ENCODE measurements around the gene RPN2.
"Not testable (repeated sequence)": the region's sequence is repeated elsewhere in the genome, so short reads cannot be mapped to it uniquely, and the experiment has no call there.

RPN2 gene

DNA sequence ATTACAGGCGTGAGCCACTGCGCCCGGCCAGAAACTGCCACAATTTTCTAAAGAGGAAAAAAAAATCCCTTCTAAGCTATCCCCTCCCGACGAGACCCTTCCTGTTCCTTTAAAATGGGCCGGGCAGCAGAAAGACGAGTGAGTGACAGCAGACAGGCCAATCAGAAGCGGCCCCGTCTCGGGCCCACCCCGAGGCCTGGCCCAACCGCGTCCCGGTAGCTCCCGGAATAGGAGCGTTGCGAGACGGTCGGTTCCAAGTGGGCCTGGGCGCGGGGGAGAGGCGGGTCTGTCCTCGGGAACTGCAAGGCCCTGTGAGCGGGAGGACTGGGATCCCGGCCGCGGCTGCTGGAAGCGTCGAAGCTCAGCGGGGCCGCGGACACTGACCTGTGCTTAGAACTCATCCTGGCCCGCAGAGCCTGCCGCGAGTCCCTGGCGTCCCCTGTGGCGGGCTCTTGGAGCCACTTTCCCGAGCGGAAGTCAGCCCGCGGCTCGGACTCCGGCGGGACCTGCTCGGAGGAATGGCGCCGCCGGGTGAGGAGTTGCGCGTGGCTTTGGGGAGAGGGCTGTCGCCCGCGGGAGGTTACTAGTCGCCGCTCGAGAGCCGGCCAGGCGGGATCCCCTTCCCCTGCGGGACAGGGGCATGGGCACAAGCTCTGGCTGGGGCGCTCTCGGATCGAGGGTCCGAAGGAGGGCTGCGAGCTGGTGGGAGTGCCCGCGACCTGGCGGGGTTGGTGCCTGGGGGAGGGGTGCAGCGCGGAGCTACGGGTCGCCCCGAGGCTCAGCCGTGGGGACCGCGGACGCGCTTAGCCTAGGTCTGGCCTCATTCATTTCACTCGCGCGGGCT, at the start of gene RPN2, which contains the start of gene MROH8:
TSS of gene RPN2 (plus strand) at position 492 of the 844 bp plus-strand sequence. CDS start at position 519, 27 bp downstream.
TSS of gene MROH8 (minus strand) at position 710 of the 844 bp plus-strand sequence.
- no peaks in the 10 kb centered on the region for H3K9me3 ChIP-seq (ENCODE audit: control insufficient read depth, insufficient read depth, low read length)
- H3K4me3 ChIP-seq (ENCODE audit: low read depth, low read length) = peak within 1 kb of the TSS; percentile 75
- H3K27ac ChIP-seq (ENCODE audit: low read depth, low read length) = peak within 1 kb of the TSS; percentile 95
- peak within 1 kb of the TSS; percentile 99 for H3K9ac ChIP-seq (ENCODE audit: low read depth, low read length)
- H3K36me3 ChIP-seq (ENCODE audit: control insufficient read depth, insufficient read depth, low read length) = peaks cover 12% of the 10 kb centered on the region
- H3K4me1 ChIP-seq (ENCODE audit: control insufficient read depth, insufficient read depth, low read length) = peaks cover 7% of the 10 kb centered on the region; the same call in 1 of the 2 replicates
- H3K27me3 ChIP-seq (ENCODE audit: control insufficient read depth, insufficient read depth, low read length) = no peaks in the 10 kb centered on the region

DNA sequence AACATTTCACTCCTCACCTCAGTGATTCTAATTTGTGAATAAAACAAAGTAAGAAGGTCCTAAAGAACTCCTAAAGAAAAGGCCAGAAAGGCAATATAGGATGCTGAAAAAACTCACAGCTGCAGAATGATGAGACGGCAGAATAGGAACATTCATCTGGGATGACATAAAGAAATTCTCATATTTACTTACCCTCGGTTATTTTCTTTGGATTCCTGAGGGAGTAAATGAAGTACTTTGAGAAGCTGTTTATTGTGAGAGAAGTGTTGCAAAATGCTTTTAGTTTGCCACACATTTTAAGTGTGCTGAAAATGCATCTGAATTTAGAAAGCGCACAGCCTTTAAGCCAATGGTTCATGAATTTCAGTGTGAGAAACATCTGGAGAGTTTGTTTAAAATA, 47.6 kb upstream of the RPN2 start:
- Histone ChIP-seq H3K9me3 (ENCODE audit: control insufficient read depth, insufficient read depth, low read length) (no peaks in the 10 kb centered on the region), H3K4me1 (ENCODE audit: control insufficient read depth, insufficient read depth, low read length) (no peaks in the 10 kb centered on the region), H3K27ac (ENCODE audit: low read depth, low read length) (no peak overlapping the region), H3K4me3 (ENCODE audit: low read depth, low read length) (no peak overlapping the region), H3K36me3 (ENCODE audit: control insufficient read depth, insufficient read depth, low read length) (no peaks in the 10 kb centered on the region), H3K9ac (ENCODE audit: low read depth, low read length) (no peak overlapping the region), H3K27me3 (ENCODE audit: control insufficient read depth, insufficient read depth, low read length) (no peaks in the 10 kb centered on the region)

DNA sequence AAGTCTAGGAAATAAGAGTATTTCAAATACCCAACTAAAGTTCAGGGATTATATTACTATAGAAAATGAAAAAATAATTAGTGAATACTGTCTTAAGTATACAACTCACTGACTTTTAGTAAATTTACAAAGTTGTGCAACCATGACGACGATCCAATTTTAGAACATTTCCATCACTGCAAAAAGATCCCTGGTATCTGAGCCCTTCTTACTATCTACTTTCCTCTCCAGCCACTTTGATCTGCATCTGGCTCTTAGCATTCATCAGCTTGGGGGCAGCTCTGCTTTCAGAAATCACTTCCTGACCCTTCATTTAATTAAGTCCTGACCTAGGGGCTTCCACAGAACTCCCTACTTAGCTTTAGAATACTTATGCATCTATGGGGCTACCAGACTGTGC, 45.2 kb upstream of the RPN2 start:
- no peak overlapping the region for H3K4me3 ChIP-seq (ENCODE audit: low read depth, low read length)
- no peaks in the 10 kb centered on the region for H3K36me3 ChIP-seq (ENCODE audit: control insufficient read depth, insufficient read depth, low read length)
- H3K9ac ChIP-seq (ENCODE audit: low read depth, low read length) = no peak overlapping the region
- no peaks in the 10 kb centered on the region for H3K27me3 ChIP-seq (ENCODE audit: control insufficient read depth, insufficient read depth, low read length)
- H3K27ac ChIP-seq (ENCODE audit: low read depth, low read length) = no peak overlapping the region
- H3K9me3 ChIP-seq (ENCODE audit: control insufficient read depth, insufficient read depth, low read length) = no peaks in the 10 kb centered on the region
- H3K4me1 ChIP-seq (ENCODE audit: control insufficient read depth, insufficient read depth, low read length) = no peaks in the 10 kb centered on the region

DNA sequence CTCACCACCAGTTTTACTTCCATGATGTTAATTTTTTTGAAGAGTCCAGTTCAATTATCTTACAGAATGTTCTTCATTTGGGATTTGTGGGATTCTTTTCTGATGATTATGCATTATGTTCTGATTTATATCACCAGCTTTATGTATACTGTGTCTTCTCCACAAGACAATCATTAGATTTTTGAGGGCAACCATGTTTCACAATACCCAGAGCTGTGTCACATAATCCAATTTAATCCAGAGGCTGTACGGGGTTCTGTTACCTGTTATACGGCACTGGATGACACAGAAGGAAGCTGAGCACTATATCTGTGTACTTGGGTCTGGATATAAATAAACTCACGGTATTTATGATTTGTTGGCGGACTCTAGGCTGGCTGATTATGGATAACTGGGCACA, 41.6 kb upstream of the RPN2 start:
- Histone ChIP-seq H3K4me1 (ENCODE audit: control insufficient read depth, insufficient read depth, low read length) (no peaks in the 10 kb centered on the region), H3K9ac (ENCODE audit: low read depth, low read length) (no peak overlapping the region), H3K36me3 (ENCODE audit: control insufficient read depth, insufficient read depth, low read length) (no peaks in the 10 kb centered on the region), H3K9me3 (ENCODE audit: control insufficient read depth, insufficient read depth, low read length) (no peaks in the 10 kb centered on the region), H3K27ac (ENCODE audit: low read depth, low read length) (no peak overlapping the region), H3K4me3 (ENCODE audit: low read depth, low read length) (no peak overlapping the region), H3K27me3 (ENCODE audit: control insufficient read depth, insufficient read depth, low read length) (no peaks in the 10 kb centered on the region)

DNA sequence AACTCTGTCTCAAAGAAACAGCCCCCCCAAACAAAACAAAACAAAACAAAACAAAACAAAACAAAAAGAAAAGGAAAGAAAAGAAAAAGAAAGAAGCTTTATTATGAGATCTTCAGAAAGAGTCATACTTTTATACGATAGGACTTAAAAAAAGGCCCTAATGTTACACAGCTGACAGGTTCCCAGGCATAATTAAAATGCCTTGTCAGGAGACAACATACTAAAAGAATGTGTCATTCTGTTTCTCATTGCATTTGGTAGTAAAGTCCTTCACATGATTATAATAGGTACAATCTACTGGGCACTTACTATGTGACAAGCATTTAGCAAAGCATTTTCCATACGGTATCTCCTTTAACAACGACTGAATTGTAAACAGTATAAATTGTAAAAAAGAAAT, 36.4 kb upstream of the RPN2 start:
- H3K4me1 ChIP-seq (ENCODE audit: control insufficient read depth, insufficient read depth, low read length) = no peaks in the 10 kb centered on the region
- H3K27ac ChIP-seq (ENCODE audit: low read depth, low read length) = no peak overlapping the region
- H3K9ac ChIP-seq (ENCODE audit: low read depth, low read length) = no peak overlapping the region
- no peaks in the 10 kb centered on the region for H3K9me3 ChIP-seq (ENCODE audit: control insufficient read depth, insufficient read depth, low read length)
- no peaks in the 10 kb centered on the region for H3K27me3 ChIP-seq (ENCODE audit: control insufficient read depth, insufficient read depth, low read length)
- H3K4me3 ChIP-seq (ENCODE audit: low read depth, low read length) = no peak overlapping the region
- no peaks in the 10 kb centered on the region for H3K36me3 ChIP-seq (ENCODE audit: control insufficient read depth, insufficient read depth, low read length)

DNA sequence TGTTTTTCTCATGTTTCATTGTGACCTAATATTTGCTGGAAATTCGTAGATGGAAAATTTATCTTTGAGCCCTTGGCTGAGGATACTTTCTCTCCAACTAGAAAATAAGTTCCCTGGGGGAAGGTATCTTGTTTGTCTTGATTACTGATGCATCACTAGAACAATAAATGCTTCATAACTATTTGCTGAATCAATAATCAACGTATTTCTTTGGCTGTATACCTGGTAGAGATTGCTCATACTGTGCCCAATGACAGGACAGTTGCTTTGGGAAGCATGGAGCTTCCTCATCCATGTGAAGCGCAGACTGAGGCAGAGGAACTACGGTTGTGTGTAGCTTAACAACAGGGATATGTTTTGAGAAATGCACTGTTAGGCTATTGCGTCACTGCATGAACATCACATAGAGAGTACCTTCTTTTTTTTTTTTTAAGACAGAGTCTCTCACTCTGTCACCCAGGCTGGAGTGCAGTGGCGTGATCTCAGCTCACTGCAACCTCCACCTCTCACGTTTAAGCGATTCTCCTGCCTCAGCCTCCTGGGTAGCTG, 34.2 kb upstream of the RPN2 start:
- H3K9ac ChIP-seq (ENCODE audit: low read depth, low read length) = no peak overlapping the region
- no peaks in the 10 kb centered on the region for H3K9me3 ChIP-seq (ENCODE audit: control insufficient read depth, insufficient read depth, low read length)
- no peaks in the 10 kb centered on the region for H3K36me3 ChIP-seq (ENCODE audit: control insufficient read depth, insufficient read depth, low read length)
- no peak overlapping the region for H3K27ac ChIP-seq (ENCODE audit: low read depth, low read length)
- H3K4me3 ChIP-seq (ENCODE audit: low read depth, low read length) = no peak overlapping the region
- no peaks in the 10 kb centered on the region for H3K4me1 ChIP-seq (ENCODE audit: control insufficient read depth, insufficient read depth, low read length)
- H3K27me3 ChIP-seq (ENCODE audit: control insufficient read depth, insufficient read depth, low read length) = no peaks in the 10 kb centered on the region

DNA sequence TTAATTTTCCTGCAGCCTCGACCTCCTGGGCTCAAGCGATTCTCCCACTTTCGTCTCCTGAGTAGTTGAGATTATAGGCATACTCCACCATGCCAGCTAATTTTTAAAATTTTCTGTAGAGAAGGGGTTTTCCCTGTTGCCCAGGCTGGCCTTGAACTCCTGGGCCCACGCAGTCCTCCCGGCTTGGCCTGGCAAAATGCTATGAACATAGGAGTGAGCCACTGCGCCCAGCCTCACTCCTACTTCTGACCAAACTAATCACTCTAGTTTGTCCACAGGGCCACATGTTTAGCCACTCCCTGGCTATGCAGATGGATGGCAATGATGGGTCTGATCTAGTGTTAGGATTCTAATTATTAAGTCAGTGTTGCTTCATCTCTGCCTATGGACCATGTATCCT, 31.9 kb upstream of the RPN2 start:
- H3K4me3 ChIP-seq (ENCODE audit: low read depth, low read length) = no peak overlapping the region
- H3K27ac ChIP-seq (ENCODE audit: low read depth, low read length) = no peak overlapping the region
- H3K9ac ChIP-seq (ENCODE audit: low read depth, low read length) = no peak overlapping the region
- no peaks in the 10 kb centered on the region for H3K36me3 ChIP-seq (ENCODE audit: control insufficient read depth, insufficient read depth, low read length)
- H3K27me3 ChIP-seq (ENCODE audit: control insufficient read depth, insufficient read depth, low read length) = no peaks in the 10 kb centered on the region
- H3K4me1 ChIP-seq (ENCODE audit: control insufficient read depth, insufficient read depth, low read length) = no peaks in the 10 kb centered on the region
- peaks cover 3% of the 10 kb centered on the region for H3K9me3 ChIP-seq (ENCODE audit: control insufficient read depth, insufficient read depth, low read length)

DNA sequence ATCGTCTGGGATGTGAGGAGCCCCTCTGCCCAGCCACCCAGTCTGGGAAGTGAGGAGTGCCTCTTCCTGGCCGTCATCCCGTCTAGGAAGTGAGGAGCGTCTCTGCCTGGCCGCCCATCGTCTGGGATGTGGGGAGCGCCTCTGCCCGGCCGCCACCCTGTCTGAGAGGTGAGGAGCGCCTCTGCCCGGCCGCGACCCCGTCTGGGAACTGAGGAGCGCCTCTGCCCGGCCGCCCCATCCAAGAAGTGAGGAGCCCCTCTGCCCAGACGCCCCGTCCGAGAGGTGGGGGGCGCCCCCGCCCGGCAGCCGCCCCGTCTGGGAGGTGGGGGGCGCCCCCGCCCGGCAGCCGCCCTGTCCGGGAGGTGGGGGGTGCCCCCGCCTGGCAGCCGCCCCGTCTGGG, 28.3 kb upstream of the RPN2 start:
- H3K9me3 ChIP-seq (ENCODE audit: control insufficient read depth, insufficient read depth, low read length); H3K36me3 ChIP-seq (ENCODE audit: control insufficient read depth, insufficient read depth, low read length); H3K27ac ChIP-seq (ENCODE audit: low read depth, low read length); H3K4me3 ChIP-seq (ENCODE audit: low read depth, low read length); H3K4me1 ChIP-seq (ENCODE audit: control insufficient read depth, insufficient read depth, low read length); H3K27me3 ChIP-seq (ENCODE audit: control insufficient read depth, insufficient read depth, low read length); H3K9ac ChIP-seq (ENCODE audit: low read depth, low read length): not testable (repeated sequence)

DNA sequence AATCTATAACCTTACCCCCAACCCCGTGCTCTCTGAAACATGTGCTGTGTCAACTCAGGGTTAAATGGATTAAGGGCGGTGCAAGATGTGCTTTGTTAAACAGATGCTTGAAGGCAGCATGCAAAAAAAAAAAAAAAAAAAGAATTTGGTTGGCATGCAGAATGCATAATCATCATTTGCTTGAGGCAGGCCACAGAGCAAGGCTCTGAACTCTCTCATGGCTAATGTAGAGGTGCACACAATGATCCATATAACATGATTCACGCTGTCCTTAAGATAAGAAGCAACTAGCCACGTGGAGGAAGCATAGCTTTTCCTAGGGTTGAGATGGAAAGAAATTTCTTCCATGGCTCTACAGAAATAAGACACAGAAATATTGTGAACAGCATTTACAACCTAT, 27.6 kb upstream of the RPN2 start:
- no peaks in the 10 kb centered on the region for H3K36me3 ChIP-seq (ENCODE audit: control insufficient read depth, insufficient read depth, low read length)
- no peak overlapping the region for H3K9ac ChIP-seq (ENCODE audit: low read depth, low read length)
- no peaks in the 10 kb centered on the region for H3K4me1 ChIP-seq (ENCODE audit: control insufficient read depth, insufficient read depth, low read length)
- peaks cover 3% of the 10 kb centered on the region for H3K9me3 ChIP-seq (ENCODE audit: control insufficient read depth, insufficient read depth, low read length)
- H3K27ac ChIP-seq (ENCODE audit: low read depth, low read length) = no peak overlapping the region
- H3K27me3 ChIP-seq (ENCODE audit: control insufficient read depth, insufficient read depth, low read length) = no peaks in the 10 kb centered on the region
- no peak overlapping the region for H3K4me3 ChIP-seq (ENCODE audit: low read depth, low read length)

DNA sequence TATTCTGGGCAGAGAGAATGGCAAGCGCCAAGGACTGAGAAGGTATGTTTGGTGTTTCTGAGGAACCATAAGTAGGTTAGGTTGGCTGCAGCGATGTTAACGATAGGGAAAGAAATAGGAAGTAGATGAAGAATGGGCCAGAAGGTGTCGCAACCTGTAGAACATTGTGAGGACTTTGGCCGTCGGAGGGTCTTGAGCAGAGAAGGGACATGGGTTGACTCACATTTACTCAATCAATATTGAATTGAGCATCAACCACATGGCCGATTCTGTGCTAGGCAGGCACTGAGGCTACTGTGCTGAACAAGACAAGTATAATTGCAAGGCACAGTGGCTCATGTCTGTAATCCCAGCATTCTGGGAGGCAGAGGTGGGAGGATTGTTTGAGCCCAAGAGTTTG, 26.8 kb upstream of the RPN2 start:
- Histone ChIP-seq H3K9me3 (ENCODE audit: control insufficient read depth, insufficient read depth, low read length) (peaks cover 3% of the 10 kb centered on the region), H3K9ac (ENCODE audit: low read depth, low read length) (no peak overlapping the region), H3K27me3 (ENCODE audit: control insufficient read depth, insufficient read depth, low read length) (no peaks in the 10 kb centered on the region), H3K4me1 (ENCODE audit: control insufficient read depth, insufficient read depth, low read length) (no peaks in the 10 kb centered on the region), H3K4me3 (ENCODE audit: low read depth, low read length) (no peak overlapping the region), H3K27ac (ENCODE audit: low read depth, low read length) (no peak overlapping the region), H3K36me3 (ENCODE audit: control insufficient read depth, insufficient read depth, low read length) (no peaks in the 10 kb centered on the region)

DNA sequence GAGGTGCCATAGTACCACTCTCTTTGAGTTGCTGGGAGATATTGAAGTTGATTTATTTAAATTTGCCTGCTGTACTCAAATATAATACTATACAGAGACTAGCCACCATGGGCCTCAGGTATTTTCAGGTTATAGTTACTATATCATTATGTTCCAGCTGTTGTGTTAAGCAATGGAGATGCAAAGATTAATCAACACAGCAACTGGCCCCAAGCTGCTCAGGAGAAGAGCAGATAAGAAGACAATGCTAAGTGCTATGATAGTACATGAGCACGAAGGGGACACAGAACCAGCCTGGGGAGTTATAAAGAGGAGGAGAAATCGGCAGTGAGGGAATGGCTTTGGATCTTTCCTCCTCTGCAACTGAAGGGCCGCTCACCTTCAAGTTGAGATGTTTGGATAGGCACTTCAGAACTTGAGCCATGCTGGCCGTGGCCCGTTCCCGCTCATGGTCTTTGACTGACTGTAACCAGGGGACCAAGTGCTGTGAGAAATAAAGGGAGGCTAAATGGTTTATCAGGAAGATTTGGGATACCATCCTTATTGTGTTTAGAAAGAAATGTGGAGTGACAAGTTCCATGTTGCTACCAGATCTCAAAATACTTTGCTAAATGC, 24.3 kb upstream of the RPN2 start:
- H3K36me3 ChIP-seq (ENCODE audit: control insufficient read depth, insufficient read depth, low read length) = no peaks in the 10 kb centered on the region

More for the DNA sequence above, 24.3 kb upstream of the RPN2 start:
- Histone ChIP-seq H3K27me3 (ENCODE audit: control insufficient read depth, insufficient read depth, low read length) (no peaks in the 10 kb centered on the region), H3K9ac (ENCODE audit: low read depth, low read length) (no peak overlapping the region), H3K27ac (ENCODE audit: low read depth, low read length) (no peak overlapping the region), H3K4me1 (ENCODE audit: control insufficient read depth, insufficient read depth, low read length) (no peaks in the 10 kb centered on the region), H3K9me3 (ENCODE audit: control insufficient read depth, insufficient read depth, low read length) (peaks cover 3% of the 10 kb centered on the region), H3K4me3 (ENCODE audit: low read depth, low read length) (no peak overlapping the region)
